HG03095 (cell line): ENCODE data around the gene TMEM272.

Experiments used
- ATAC-seq: cut with Tn5 transposase; IDR thresholded peaks from one replicate; pipeline ENCODE4 v1.9.1; 2021; ENCODE audit warnings: moderate library complexity; ENCODE audit not compliant: unreplicated experiment

The TMEM272 gene

GRCh38 chr13:51844862-51845573 lies at the start of gene TMEM272:
Gene TMEM272, minus strand, starts transcription at chr13:51845177. Its CDS starts 6,647 bp downstream, at chr13:51838530.
- peak; percentile 53 for ATAC-seq

- ATAC-seq = no peak
Observed at GRCh38 chr13:51894239-51894638, 49.3 kb upstream of the TMEM272 start.

- ATAC-seq = no peak
Observed at GRCh38 chr13:51892657-51893056, 47.7 kb upstream of the TMEM272 start.

GRCh38 chr13:51887468-51887867 lies 42.5 kb upstream of the TMEM272 start:
- ATAC-seq = no peak

GRCh38 chr13:51885651-51886050 lies 40.7 kb upstream of the TMEM272 start:
- ATAC-seq = no peak

- ATAC-seq = no peak
Observed at GRCh38 chr13:51883226-51883600, 38.2 kb upstream of the TMEM272 start.

- no peak for ATAC-seq
Observed at GRCh38 chr13:51882570-51883225, 37.7 kb upstream of the TMEM272 start.

- no peak for ATAC-seq
Observed at GRCh38 chr13:51881296-51881695, 36.3 kb upstream of the TMEM272 start.

GRCh38 chr13:51879133-51879532 lies 34.2 kb upstream of the TMEM272 start:
- ATAC-seq = no peak

GRCh38 chr13:51874651-51875050 lies 29.7 kb upstream of the TMEM272 start:
- no peak for ATAC-seq

GRCh38 chr13:51873837-51874236 lies 28.9 kb upstream of the TMEM272 start:
- no peak for ATAC-seq

- ATAC-seq = no peak
Observed at GRCh38 chr13:51873117-51873798, 28.3 kb upstream of the TMEM272 start.

- ATAC-seq = no peak
Observed at GRCh38 chr13:51870616-51871015, 25.6 kb upstream of the TMEM272 start.

GRCh38 chr13:51869916-51870315 lies 24.9 kb upstream of the TMEM272 start:
- no peak for ATAC-seq

GRCh38 chr13:51867062-51867461 lies 22.1 kb upstream of the TMEM272 start:
- no peak for ATAC-seq

GRCh38 chr13:51865838-51866237 lies 20.9 kb upstream of the TMEM272 start:
- no peak for ATAC-seq

GRCh38 chr13:51862957-51863356 lies 18.0 kb upstream of the TMEM272 start:
- no peak for ATAC-seq

- no peak for ATAC-seq
Observed at GRCh38 chr13:51861723-51862300, 16.8 kb upstream of the TMEM272 start, which contains the start of gene CCDC70. Gene CCDC70, plus strand, starts transcription at chr13:51861969. Its CDS starts 3,443 bp downstream, at chr13:51865412.

GRCh38 chr13:51858433-51859247 lies 13.7 kb upstream of the TMEM272 start:
- ATAC-seq = no peak

- ATAC-seq = no peak
Observed at GRCh38 chr13:51856998-51857397, 12.0 kb upstream of the TMEM272 start.
